Tongue (tissue), 2 donors: Measurements from ENCODE around the gene GPR78. TPM values are rescaled to one million over a fixed set of nuclear protein-coding genes. Genes with fewer than 3 reads are reported as not detected.

Experiments used
- DNase-seq: peaks from one replicate; pipeline ENCODE4 v3.0.0-alpha.2; 2015
- total RNA-seq: library from RNA; depleted of rRNA; stranded (reverse); fragments of >200 nt; gene quantifications from one replicate; pipeline ENCODE4 v1.2.3, GENCODE V29; 2014

The GPR78 gene
- total RNA-seq, 1 donor from 2014 or later: 1.3 TPM

DNA sequence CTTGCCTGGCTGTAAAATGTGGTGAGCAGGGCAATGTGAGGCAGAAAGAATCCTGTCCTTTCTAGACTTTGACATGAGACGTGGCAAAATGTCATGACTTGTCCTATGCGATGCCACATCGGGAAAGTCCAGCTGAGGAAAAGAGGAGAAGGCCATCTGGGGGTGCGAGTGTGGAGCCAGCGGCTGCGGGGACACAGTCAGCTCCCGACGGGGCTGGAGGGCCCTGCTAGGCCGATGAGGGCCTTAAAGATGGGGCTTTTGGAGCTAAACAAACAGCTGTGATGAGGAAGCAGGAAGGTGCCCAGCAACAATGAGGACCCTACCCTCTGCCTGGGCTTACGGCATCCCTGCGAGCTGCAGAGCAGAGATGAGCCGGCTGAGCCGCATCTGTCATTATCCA is 20.1 kb downstream of the GPR78 start:
- no peak for DNase-seq

DNA sequence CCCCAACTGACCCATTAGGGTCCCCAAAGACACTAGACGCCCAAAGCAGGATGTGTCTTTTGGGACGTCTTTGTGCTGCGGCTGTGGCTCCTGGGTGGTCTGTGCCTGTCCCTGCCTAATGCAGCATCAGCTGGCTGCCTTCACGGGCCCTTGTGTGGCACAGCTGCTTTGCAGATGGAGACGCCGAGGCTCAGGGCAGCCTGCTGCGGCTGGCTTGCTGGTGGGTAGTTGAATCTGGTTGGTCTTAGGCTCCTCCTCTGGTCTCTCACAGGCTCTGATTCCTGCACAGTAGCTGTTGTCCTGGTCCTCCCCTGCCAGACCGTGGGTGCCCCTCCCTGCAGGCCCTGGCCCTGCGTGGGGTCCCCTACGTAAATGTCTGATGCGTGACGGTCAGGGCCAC is 20.5 kb downstream of the GPR78 start:
- peak; percentile 86 for DNase-seq

DNA sequence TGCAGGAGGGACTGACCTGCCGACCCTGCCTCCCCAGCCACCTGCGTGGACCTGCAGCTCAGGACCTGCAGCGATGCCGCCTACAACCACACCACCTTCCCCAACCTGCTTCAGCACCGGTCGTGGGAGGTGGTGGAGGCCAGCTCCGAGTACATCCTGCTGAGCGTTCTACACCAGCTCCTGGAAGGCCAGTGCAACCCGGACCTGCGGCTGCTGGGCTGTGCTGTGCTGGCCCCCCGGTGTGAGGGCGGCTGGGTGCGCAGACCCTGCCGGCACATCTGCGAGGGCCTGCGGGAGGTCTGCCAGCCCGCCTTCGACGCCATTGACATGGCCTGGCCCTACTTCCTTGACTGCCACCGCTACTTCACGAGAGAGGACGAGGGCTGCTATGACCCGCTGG is 20.9 kb downstream of the GPR78 start:
- DNase-seq: no peak

DNA sequence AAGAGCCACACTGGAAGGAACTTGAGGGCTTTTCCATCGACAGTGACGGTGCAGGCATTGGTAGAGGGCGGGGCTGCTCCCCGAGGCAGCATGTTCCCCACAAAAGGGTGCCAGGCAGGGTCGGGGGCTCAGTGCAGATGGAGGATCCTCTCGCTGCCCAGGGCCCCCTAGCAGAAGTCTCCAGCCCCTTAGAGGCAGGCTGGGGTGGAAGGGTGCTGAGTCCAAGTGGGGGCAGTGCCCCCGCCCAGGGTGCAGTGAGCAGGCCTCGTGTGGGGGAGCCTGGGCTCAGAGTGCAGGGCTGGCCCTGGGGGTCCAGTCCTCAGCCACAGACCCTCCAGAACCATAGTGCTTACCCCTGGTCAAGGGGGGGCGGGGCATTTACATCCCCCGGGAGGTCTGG is 21.4 kb downstream of the GPR78 start:
- no peak for DNase-seq

DNA sequence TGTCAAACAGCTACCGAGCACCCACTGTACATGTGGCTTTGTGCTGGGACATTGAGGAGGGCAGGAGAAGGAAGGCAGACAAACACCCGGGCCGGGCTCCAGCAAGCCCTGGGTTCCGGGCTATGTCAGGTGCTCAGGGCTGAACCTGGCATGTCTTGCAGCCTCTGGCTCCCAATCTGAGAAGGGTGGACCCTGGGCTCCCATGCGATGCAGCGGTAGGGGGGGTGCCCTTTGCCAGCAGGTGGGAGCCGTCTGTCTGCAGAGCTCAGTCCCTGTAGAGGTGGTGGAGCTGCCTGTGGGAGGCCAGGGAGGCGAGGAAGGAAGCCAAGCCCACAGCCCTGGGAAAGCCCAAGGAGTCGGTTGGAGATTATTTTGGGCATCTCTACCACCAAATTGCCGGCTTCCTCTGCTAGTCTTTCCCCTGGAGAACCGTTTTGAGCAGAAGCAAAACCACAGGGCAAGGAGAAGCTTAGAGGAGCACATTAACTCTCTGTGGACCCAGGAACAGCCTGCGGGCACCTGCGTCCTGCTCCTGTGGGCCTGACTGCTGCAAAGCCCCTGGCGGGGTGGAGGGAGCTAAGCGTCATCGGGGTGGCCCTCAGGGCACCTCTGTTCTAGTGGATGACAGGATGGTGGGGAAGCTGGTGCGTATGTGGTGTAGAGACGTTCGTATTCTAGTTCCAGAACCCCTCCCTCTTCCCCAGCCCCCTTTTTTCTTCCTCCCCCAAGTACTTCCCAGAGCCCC is 22.7 kb downstream of the GPR78 start:
- DNase-seq: no peak

DNA sequence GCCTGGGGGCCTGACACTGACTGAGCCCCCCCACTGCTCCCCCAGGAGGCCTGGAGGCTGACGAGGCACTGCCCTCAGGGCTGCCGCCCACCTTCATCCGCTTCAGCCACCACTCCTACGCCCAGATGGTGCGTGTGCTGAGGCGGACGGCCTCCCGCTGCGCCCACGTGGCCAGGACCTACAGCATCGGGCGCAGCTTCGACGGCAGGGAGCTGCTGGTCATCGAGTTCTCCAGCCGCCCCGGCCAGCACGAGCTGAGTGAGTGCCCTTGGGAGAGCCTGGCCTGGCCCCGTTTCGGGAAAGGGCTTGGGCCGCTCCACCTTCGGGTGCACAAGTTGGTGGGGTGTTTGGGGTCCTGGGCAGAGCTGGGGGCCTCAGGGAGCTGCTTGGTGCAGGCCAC is 23.7 kb downstream of the GPR78 start:
- no peak for DNase-seq

GRCh38 chr4:8605289-8605688 is 25.1 kb downstream of the GPR78 start:
- no peak for DNase-seq

GRCh38 chr4:8606476-8606875 is 26.3 kb downstream of the GPR78 start:
- no peak for DNase-seq

DNA sequence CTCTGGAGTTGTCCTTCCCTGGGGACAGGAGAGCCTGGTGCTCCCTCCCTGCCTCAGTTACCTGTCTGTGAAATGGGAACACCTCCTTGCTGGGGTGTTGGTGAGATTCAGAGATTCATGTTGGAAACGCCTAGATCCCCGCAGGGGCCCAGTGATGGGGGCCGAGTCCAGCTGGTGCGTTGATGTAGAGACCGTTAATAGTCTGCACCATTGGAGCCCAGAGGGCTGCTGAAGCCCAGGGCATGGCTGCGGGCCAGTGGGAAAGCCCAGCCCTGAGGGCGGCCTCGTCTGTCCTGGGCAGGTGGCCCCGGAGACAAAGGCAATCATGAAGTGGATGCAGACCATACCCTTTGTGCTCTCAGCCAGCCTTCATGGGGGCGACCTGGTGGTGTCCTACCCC is 26.8 kb downstream of the GPR78 start:
- no peak for DNase-seq

- peak; percentile 58 for DNase-seq
Observed at GRCh38 chr4:8607603-8608481, 27.6 kb downstream of the GPR78 start.

DNA sequence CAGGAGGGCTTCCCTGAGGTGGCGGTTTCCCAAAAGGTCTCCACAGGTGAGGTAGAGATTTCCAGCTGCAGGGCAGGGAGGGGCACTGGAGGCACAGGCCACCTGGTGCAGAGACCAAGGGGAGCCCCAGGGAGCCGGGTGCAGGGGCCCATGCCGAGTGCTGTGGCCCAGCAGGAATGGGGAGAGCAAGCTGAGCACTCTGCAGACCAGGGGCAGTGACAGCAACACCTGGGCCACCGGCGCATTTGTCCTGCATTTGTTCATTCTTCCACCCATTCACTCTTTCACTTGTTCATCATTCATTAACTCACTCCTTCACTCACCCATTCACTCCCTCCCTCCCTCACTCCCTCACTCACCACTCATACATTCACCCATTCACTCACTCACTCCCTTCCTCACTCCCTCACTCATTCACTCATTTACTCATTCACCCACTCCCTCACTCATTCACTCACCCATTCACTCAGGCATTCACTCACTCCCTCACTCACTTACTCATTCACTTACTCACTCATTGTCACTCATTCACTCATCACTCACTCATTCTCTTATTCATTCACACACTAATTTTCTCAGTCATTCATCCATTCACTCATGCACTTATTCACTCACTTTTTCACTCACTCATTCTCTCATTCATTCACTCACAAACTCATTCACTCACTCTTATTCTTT is 28.7 kb downstream of the GPR78 start:
- no peak for DNase-seq

GRCh38 chr4:8609406-8609805 is 29.2 kb downstream of the GPR78 start:
- no peak for DNase-seq

DNA sequence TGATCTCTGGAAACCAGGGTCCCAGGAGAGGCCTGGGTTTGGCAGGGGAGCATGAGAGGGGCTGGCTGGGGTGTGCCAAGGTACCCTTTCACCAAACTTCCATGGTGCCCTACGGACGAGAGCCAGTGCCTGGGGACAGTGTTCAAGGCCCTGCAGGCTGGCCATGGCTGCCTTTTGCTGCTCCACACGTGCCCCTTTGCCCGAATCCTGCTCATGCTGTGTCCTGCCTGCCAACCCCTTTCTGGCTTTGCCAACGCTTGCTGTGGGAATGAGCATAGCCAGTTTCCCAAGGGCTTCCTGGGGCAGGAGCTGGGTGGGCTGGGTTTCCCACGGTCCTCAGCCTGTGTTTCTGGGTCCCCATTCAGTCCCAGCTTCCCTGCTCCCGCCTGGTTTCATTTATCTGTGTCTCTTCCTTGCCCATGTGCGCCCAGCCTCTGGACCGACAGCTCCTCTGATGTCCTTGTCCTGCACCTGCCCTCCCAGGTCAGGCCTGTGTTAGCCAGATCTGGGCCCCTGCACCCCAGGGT is 29.7 kb downstream of the GPR78 start:
- no peak for DNase-seq

GRCh38 chr4:8610858-8611616 is 30.8 kb downstream of the GPR78 start:
- no peak for DNase-seq

- no peak for DNase-seq
Observed at GRCh38 chr4:8612646-8613045, 32.5 kb downstream of the GPR78 start.

DNA sequence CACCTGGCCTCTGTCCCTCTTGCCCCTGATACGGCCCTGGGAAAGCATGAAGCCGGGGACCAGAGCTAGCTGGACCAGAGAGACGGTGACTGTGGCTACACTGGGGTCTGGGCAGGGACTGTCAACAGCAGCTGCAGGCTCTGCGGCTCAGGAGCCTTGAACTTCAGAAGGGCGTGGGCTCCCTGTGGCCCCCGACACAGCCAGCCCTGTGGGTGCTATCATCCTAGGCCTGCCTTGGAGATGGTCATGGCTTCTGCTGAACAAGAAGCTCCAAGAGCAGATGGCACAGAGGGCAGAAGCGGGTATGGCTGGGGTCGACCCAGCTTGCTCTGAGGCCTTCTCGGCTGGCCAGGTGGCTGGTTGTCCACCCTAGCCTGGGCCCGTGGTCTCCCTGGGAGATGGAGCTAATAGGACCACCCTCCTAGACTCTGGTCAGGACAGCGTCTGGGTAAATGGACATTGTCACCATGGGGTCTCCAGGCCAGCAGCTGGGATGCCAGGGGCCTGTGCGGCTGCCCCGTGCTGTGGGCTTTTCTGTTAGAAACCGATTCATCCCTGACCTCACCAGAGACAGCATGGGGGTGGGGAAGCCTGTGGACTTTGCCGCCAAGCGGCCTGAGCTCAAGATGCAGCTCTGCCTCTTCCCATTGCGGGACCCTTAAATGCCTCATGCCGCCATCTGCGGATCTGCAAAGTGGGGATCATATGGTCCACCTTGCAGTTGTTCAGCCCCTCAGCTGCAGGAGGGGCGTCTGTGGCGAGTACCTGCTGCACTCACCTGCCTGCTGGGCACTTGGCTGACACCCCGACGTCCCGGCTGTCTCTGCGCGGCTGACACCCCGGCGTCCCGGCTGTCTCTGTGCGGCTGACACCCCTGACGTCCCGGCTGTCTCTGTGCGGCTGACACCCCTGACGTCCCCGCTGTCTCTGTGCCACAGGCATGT is 33.5 kb downstream of the GPR78 start:
- no peak for DNase-seq

DNA sequence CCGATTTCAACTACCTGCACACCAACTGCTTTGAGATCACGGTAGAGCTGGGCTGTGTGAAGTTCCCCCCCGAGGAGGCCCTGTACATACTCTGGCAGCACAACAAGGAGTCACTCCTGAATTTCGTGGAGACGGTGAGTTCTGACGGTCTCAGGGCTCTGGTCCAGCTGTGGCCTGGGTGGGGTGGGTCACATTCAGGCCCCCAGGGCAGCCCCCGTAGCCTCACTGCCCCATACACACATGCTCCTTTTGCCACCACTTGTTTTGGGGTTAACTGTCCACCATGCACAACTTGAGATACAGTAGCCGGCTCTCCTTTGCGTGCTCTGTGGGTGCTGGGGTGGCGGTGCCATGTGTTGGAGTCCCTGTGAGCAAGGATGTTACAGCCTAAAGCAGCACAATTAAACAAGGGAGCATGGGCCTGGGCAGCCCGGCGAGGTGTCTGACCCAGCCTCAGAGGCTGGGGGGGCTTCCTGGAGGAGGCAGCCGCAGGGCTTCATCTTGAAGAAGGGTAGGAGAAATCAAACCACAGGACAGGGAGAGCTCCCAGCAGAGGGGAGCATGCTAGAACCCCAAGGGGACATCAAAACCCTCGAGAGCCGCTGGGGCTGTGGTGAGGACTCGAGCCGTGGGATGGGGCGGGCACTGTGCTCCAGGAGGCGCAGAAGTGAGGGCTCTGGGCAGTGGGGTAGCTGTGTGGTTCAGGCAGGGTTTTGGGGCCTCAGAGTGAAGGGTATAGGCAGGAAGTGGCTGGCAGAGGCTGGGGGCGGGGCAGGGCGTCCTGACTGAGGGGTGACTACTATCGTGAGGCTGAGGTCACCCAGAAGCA is 34.4 kb downstream of the GPR78 start:
- no peak for DNase-seq

GRCh38 chr4:8615366-8615765 is 35.2 kb downstream of the GPR78 start:
- no peak for DNase-seq

- DNase-seq: no peak
Observed at GRCh38 chr4:8615921-8616787, 36.0 kb downstream of the GPR78 start.
